ENCODE measurements around the gene NCLN.
"Not testable (repeated sequence)": the region's sequence is repeated elsewhere in the genome, so short reads cannot be mapped to it uniquely, and the experiment has no call there.

The NCLN gene

DNA sequence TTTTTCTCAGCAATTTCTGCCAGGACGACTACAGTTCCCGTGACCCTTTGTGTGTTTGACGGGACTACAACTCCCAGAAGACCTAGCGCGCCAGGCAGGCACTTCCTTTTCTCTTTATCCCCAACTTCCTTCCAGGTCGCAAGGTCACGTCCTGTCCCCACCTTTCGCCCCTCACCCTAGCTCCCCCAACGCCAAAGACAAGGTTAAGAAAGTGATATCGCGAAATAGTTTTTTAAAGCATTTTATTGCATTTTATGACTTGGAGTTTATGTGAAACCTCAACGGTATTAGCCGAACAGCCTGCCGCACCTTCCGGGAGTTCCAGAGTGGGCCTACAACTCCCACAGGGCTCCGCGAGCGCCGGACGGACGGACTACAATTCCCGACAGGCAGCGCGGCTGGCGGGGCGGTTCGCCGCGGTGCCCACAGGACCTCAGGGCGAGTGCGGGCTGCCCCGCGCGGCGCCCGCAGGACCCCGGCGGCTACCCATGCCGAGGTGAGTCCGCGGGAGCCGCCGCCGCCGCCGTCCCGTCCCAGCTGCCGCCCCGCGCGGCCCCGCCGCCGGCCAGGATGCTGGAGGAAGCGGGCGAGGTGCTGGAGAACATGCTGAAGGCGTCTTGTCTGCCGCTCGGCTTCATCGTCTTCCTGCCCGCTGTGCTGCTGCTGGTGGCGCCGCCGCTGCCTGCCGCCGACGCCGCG is at the start of gene NCLN:
Gene NCLN, plus strand, starts transcription at position 470 of the 699 bp plus-strand sequence. Its CDS starts 101 bp downstream, at position 571.
- DNase-seq = peak; percentile 98

DNA sequence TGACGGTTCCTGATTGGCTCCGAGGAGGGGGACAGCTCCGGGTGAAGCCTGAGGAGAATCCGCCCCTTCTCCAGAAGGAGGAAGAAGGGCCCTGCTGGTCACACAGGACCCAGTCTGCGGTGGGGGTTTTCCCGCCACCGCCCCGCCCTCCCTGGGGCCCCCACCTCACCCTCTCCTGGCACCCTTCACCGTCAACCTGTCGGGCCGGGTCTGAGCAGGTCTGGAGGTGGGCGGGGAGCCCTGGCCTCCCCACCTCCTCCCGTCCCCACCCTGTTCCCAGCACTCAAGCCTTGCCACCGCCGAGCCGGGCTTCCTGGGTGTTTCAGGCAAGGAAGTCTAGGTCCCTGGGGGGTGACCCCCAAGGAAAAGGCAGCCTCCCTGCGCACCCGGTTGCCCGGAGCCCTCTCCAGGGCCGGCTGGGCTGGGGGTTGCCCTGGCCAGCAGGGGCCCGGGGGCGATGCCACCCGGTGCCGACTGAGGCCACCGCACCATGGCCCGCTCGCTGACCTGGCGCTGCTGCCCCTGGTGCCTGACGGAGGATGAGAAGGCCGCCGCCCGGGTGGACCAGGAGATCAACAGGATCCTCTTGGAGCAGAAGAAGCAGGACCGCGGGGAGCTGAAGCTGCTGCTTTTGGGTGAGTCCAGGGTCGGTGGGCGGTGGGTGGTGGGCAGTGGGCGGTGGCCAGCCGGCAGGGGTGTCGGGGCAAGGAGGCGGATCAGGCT is 49.6 kb upstream of the NCLN start, which contains the start of gene GNA15:
Gene GNA15, plus strand, starts transcription at position 73 of the 723 bp plus-strand sequence. Its CDS starts 418 bp downstream, at position 491.
- DNase-seq = peak; percentile 83

DNA sequence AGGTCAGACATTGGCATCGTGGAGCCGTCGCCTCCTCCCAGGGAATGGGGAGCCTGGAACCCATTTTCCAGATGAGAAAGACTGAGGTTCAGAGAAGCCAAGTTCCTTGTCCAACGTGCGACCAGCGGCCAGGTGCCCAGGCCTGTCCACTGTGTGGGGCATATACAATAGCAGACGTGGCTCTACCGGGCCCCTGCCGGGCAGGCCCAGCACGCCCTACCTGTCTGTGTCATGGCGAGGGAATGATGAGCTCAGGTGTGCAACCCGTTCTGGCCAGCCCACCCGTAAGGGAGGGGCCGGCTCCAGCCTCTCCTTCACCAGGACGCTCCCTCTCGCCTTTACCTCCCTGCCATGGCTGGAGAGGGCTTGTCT is 49.1 kb upstream of the NCLN start:
- DNase-seq = no peak

DNA sequence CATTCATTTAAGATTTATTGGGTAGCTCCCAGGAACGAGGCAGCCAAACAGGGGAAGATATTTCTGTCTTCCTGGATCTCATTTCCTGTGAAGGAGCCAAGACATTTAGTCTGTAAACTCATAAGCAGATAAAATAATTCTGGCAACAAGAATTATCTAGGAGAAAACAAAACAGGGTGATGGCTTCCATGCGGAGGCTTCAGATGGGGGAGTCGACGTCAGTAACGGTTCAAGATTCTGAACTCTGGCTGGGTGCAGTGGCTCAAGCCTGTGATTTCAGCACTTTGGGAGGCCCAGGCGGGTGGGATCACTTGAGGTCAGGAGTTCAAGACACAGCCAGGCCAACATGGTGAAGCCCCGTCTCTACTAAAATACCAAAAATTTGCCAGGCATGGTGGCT is 48.6 kb upstream of the NCLN start:
- no peak for DNase-seq

- DNase-seq = no peak
These were observed 47.5 kb upstream of the NCLN start for GRCh38 chr19:3138268-3138667.

DNA sequence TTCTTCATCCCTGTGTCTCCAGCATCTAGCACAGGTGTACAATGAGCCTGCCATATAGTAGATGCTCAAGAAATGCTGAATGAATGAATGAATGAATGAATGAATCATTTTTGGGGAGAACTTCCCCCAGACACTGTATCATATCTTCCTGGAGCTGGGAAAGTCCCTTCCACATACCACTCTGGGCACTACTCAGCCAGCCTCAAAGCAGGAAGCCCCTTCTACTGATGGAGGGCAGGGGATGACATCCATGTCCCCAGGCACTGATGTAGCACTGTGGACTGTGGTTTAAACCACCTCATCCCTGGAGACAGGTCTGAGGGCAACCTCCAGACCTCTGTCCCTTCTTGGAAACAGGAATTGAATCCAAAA is 45.1 kb upstream of the NCLN start:
- DNase-seq = no peak

GRCh38 chr19:3142292-3142670 is 43.4 kb upstream of the NCLN start:
- DNase-seq = peak; percentile 83

- no peak for DNase-seq
These were observed 42.9 kb upstream of the NCLN start for GRCh38 chr19:3142781-3143337.

DNA sequence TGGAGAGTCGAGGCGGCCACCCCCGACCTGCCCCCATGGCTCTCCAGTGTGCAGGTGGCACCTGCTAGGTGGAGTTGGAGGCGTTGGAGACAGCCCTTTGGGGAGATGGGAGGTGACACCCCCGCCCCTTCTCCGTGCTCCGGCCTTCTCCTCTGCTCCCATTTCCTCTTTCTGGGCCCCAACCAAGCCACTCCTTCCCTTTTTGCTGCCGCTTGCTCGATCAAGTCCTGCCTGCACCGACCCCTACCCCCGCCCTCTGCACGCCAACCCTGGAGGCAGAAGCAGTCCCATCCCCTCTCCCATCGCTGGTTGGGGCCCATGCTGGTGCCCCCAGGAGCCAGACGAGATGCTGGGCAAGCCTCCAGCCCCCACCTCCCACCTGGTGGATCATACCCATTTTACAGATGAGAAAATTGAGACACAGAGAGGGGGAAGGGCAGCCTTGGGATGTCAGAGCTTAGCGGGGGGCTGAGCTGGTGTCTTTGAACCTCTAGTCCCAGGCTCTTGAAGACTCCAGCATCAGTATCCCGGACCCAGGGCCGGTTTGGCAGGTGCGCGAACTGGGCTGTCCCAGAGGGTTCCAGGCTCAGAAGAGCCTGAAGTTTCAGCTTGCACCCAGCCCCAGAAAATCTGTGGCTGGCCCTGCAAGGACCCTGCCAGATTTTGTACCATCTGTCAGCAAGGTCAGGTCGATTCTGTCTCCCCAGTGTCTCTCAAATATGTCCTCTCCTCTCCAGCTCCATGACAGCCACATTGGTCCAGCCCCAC is 39.6 kb upstream of the NCLN start:
- DNase-seq = no peak

GRCh38 chr19:3146677-3147100 is 39.0 kb upstream of the NCLN start:
- DNase-seq = peak; percentile 92

- no peak for DNase-seq
These were observed 37.2 kb upstream of the NCLN start for GRCh38 chr19:3148503-3148902.

GRCh38 chr19:3149089-3149488 is 36.6 kb upstream of the NCLN start:
- no peak for DNase-seq

- no peak for DNase-seq
These were observed 35.9 kb upstream of the NCLN start for GRCh38 chr19:3149526-3150505.

DNA sequence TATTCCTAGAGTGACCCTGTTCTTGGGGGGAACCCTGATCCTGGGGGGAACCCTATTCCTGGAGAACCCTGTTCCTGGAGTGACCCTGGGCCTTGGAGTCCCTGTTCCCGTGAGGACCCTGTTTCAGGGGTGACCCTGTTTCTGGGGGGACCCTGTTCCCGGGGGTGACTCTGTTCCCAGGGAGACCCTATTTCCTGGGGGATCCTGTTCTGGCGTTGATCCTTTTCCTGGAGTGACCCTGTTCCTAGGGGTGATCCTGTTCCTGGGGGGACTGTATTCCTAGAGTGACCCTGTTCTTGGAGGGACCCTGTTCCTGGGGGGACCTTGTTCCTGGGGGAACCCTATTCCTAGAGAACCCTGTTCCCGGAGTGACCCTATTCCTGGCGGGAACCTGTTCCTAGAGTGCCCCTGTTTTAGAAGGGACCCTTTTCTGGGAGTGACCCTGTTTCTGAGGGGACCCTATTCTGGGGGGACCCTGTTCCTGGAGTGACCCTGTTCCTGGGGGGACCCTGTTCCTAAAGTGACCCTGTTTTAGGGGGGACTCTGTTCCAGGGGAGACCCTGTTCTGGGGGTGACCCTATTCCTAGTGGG is 34.9 kb upstream of the NCLN start:
- no peak for DNase-seq

GRCh38 chr19:3151563-3152418 is 33.9 kb upstream of the NCLN start:
- no peak for DNase-seq

DNA sequence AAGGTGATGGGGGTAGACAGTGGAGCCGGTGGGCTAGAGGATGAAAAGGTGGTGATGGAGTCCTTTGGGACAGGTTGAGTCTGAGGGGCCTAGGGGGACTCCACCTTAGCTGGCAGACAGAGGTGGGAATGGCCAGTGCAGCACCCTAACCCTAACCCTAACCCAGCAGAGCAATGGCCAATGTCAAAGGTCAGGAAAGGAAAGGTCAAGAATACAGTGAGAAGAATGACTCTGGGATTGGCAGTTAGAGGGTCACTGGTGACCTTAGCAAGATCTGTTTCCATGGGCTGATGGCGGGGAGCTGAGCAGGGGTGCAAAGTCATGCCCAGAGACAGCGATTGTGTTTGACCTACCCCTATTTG is 33.3 kb upstream of the NCLN start:
- no peak for DNase-seq

DNA sequence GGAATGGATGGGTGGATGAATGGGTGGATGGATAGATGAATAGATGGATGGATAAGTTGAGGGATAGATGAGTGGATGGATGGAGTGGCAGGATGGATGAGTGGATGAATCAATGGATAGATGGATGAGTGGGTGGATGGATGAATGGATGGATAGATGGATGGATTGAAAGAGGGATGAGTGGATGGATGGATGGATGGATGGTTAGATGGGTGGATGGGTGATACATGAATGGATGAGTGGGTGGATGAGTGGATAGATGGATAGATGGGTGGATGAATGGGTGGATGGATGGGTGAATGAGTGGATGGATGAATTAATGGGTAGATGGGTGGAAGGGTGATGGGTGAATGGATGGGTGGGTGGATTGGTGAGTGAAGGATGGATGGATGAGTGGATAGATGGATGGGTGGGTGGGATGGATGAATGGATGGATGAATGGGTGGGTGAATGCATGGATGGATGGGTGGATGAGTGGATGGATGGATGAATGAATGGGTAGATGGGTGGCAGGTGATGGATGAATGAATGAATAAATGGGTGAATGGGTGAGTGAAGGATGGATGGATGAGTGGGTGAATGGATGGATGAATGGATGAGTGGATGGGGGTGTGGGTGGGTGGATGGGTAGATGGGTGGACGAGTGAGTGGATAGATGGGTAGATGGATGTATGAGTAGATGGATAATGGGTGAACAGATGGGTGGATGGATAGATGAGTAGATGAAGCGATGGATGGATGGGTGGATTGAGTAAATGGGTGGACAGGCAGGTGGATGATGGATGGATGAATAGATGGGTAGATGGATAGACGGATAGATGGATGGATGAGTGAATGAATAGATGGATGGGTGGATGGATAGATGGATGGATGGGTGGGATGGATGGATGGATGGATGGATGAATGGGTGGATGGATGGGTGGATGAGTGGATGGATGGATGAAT is 32.2 kb upstream of the NCLN start:
- DNase-seq = no peak

DNA sequence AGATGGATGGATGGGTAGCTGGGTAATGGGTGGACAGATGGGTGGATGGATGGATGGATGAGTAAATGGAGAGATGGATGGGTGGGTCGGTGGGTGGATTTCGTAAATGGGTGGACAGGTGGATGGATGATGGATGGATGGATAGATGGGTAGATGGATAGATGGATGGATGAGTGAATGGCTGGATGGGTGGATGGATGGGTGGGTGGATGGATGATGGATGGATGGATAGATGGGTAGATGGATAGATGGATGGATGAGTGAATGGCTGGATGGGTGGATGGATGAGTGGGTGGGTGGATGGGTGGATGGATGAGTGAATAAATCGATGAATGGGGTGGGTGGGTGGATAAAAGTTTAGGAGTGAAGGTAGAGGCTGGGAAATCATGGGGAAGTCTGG is 31.3 kb upstream of the NCLN start:
- DNase-seq = not testable (repeated sequence)

- peak; percentile 93 for DNase-seq
These were observed 30.6 kb upstream of the NCLN start for GRCh38 chr19:3154957-3155736.
